HepG2 (cell line): ENCODE data around the gene SRSF12. TPM values are rescaled to one million over a fixed set of nuclear protein-coding genes. Genes with fewer than 3 reads are reported as not detected.

Experiments
- ATAC-seq: fragments of 200-7000 bp; cut with Tn5 transposase; 3 replicates; pipeline ENCODE4 v1.9.1; 2020; ENCODE audit warnings: mild to moderate bottlenecking, moderate library complexity
- BruUV-seq: library from RNA; stranded (reverse); fragments of 400-500 nt; replicated peaks from 2 replicates; lab custom pipeline; 2021; lab: Mats Ljungman, UMichigan
- CTCF ChIA-PET: fragments of 300-600 bp; formaldehyde crosslinking; extraction: SDS; loops from one replicate; lab custom pipeline; 2021; ENCODE audit warnings: low total read pairs, inconsistent platforms, low intra/inter-chr PET ratio; lab: Yijun Ruan, JAX
- POLR2A ChIA-PET: fragments of 350-600 bp; sonication (Branson Sonifier 250); formaldehyde crosslinking; loops from one replicate; lab custom pipeline; 2020; ENCODE audit warnings: antibody characterized with exemption, inconsistent platforms; lab: Yijun Ruan, JAX
- DNase-seq: peaks from one replicate; pipeline ENCODE4 v3.0.0-alpha.2; 2015; ENCODE audit warnings: low spot score
- FAIRE-seq: peaks from 3 replicates; lab custom pipeline; 2011; peaks lifted over from hg19 to GRCh38; lab: Jason Lieb, UNC
- H2AFZ ChIP-seq: one replicate; pipeline ENCODE4 v1.6.1; 2011; ENCODE audit warnings: low read length, inconsistent platforms
- H3K27ac ChIP-seq: fragments of 300-600 bp; 3 replicates; pipeline ENCODE4 v1.8.0; 2011; ENCODE audit warnings: mixed run types, mild to moderate bottlenecking, mixed read lengths, low read length, inconsistent platforms; ENCODE audit not compliant: insufficient read depth; ENCODE audit errors: extremely low read length
- H3K27me3 ChIP-seq, 2 experiments: fragments of 200-600 bp in 1 of 2; 2 replicates in 1 of 2; 3 replicates in 1 of 2; pipeline versions ENCODE4 v1.6.0 to v1.8.0; 2011; ENCODE audit warnings: low read length in 2 of 2, mild to moderate bottlenecking in 2 of 2, moderate library complexity in 2 of 2, inconsistent platforms in 1 of 2; ENCODE audit not compliant: insufficient read depth in 2 of 2, control insufficient read depth in 1 of 2
- H3K36me3 ChIP-seq, 2 experiments: fragments of 200-600 bp in 1 of 2; replicated peaks in 1 of 2; 2 replicates in 1 of 2; 3 replicates in 1 of 2; pipeline versions ENCODE4 v1.5.1 to v1.8.0; 2011; ENCODE audit warnings: low read length in 2 of 2, inconsistent platforms in 1 of 2; ENCODE audit not compliant: insufficient read depth in 2 of 2, control insufficient read depth in 1 of 2
- H3K4me1 ChIP-seq: 2 replicates; pipeline ENCODE4 v1.5.1; 2012; ENCODE audit warnings: low read length, inconsistent platforms; ENCODE audit not compliant: insufficient read depth
- H3K4me2 ChIP-seq: 2 replicates; pipeline ENCODE4 v1.6.0; 2011; ENCODE audit warnings: low read depth, low read length, inconsistent platforms
- H3K4me3 ChIP-seq, 3 experiments: fragments of 200-600 bp in 1 of 3; sonication (generic), shearing (Covaris generic) in 1 of 3; replicated peaks in 1 of 3; 2 replicates each; pipeline ENCODE4 v1.5.1; 2011 to 2016; ENCODE audit warnings: low read length in 3 of 3, inconsistent platforms in 2 of 3, low read depth in 2 of 3, mild to moderate bottlenecking in 2 of 3, control low read depth in 1 of 3, mixed read lengths in 1 of 3; ENCODE audit not compliant: insufficient read depth in 1 of 3
- H3K79me2 ChIP-seq: one replicate; pipeline ENCODE4 v1.6.1; 2011; ENCODE audit warnings: low read length, inconsistent platforms; ENCODE audit not compliant: insufficient read depth
- H3K9ac ChIP-seq: 2 replicates; pipeline ENCODE4 v1.6.0; 2011; ENCODE audit warnings: mild to moderate bottlenecking, low read depth, low read length, inconsistent platforms; ENCODE audit not compliant: insufficient read depth
- H3K9me3 ChIP-seq: 2 replicates; pipeline ENCODE4 v1.5.1; 2012; ENCODE audit warnings: mild to moderate bottlenecking, low read length
- H4K20me1 ChIP-seq: 2 replicates; pipeline ENCODE4 v1.6.0; 2011; ENCODE audit warnings: inconsistent platforms, mild to moderate bottlenecking, low read length, moderate library complexity; ENCODE audit not compliant: insufficient read depth
- BRCA1 ChIP-seq: sonication (generic); formaldehyde crosslinking; IDR thresholded peaks from 2 replicates; pipeline ENCODE4 v1.4.0; 2020; ENCODE audit warnings: missing genetic modification reagents
- CCAR2 ChIP-seq: fragments of 200-400 bp; formaldehyde crosslinking; optimal IDR thresholded peaks from 2 replicates; pipeline ENCODE3; 2018; ENCODE audit warnings: low read depth, mild to moderate bottlenecking, low read length, moderate library complexity
- EP300 ChIP-seq, 3 experiments: sonication (generic) in 1 of 3; formaldehyde crosslinking in 1 of 3; IDR thresholded peaks; 2 replicates each; pipeline versions ENCODE4 v1.5.1 to v1.6.1; 2011 to 2020; ENCODE audit warnings: low read depth in 2 of 3, low read length in 2 of 3, borderline replicate concordance in 1 of 3, improper control_type of control experiment in 1 of 3, mild to moderate bottlenecking in 1 of 3, missing genetic modification reagents in 1 of 3, moderate library complexity in 1 of 3
- MAFF ChIP-seq: IDR thresholded peaks from 2 replicates; pipeline ENCODE4 v1.6.1; 2011; ENCODE audit warnings: low read depth, low read length, improper control_type of control experiment
- MAFK ChIP-seq, 2 experiments: IDR thresholded peaks in 1 of 2; conservative IDR thresholded peaks in 1 of 2; 2 replicates each; pipeline ENCODE4 v1.6.1; 2011; ENCODE audit warnings: improper control_type of control experiment in 2 of 2, low read length in 2 of 2
- SMC3 ChIP-seq: IDR thresholded peaks from 2 replicates; pipeline ENCODE4 v1.6.1; 2011; ENCODE audit warnings: low read length, improper control_type of control experiment
- ZFP36L1 ChIP-seq: sonication (generic); formaldehyde crosslinking; IDR thresholded peaks from 2 replicates; pipeline ENCODE4 v1.8.0; 2022; ENCODE audit warnings: mild to moderate bottlenecking, missing genetic modification reagents, moderate library complexity
- ZNF274 ChIP-seq: sonication (generic); formaldehyde crosslinking; IDR thresholded peaks from 2 replicates; pipeline ENCODE4 v1.5.1; 2020; ENCODE audit warnings: mild to moderate bottlenecking, missing genetic modification reagents
- ZNF350 ChIP-seq: sonication (generic); formaldehyde crosslinking; IDR thresholded peaks from 2 replicates; pipeline ENCODE4 v1.4.0; 2020; ENCODE audit warnings: mild to moderate bottlenecking, low read depth, missing genetic modification reagents, borderline replicate concordance
- ZNF644 ChIP-seq: IDR thresholded peaks from 2 replicates; pipeline ENCODE4 v1.6.1; 2016; ENCODE audit warnings: low read depth
- WGBS: methylation state at CpG from one replicate; pipeline ENCODE4 v1.1.6; 2017; ENCODE audit warnings: low lambda C conversion rate; 5-methylcytosine and 5-hydroxymethylcytosine counted together
- in situ Hi-C: cut with HindIII; loops from 2 replicates; pipeline ENCODE4 v1.10.0; 2017; ENCODE audit warnings: low pct_unique_long_range_greater_than_20kb; ENCODE audit not compliant: extremely low pct_ligation_motif_present
- intact Hi-C: fragments of 100-400 bp; cut with micrococcal nuclease; formaldehyde crosslinking; loops from one replicate; pipeline ENCODE4 v1.10.0; 2022; ENCODE audit not compliant: unreplicated experiment
- polyA plus RNA-seq, 8 experiments: library from polyadenylated mRNA; depleted of rRNA in 3 of 8; stranded (reverse) in 7 of 8; unstranded in 1 of 8; fragments of >200 nt; fragmentation: Illumina TruSeq in 4 of 8; extraction: Trizol in 4 of 8; gene quantifications; 2 replicates each; pipeline versions ENCODE4 v1.2.1 to v1.2.3, GENCODE V29; 2011 to 2016; ENCODE audit warnings: low read depth in 4 of 8, missing spikeins in 1 of 8, mixed read lengths in 1 of 8; ENCODE audit not compliant: insufficient read depth in 1 of 8
- total RNA-seq, 5 experiments: library from RNA; depleted of rRNA; stranded (reverse); fragments of >200 nt; fragmentation: Illumina TruSeq; extraction: Trizol; gene quantifications; 2 replicates each; pipeline ENCODE4 v1.2.3, GENCODE V29; 2016; ENCODE audit warnings: low read depth in 1 of 5
- TF ChIP-seq, protein P1 (sequence below): sonication (generic); formaldehyde crosslinking; conservative IDR thresholded peaks from 2 replicates; pipeline ENCODE4 v1.8.0; 2022; ENCODE audit warnings: low read depth, missing genetic modification reagents

SRSF12 gene
- total and polyA plus RNA-seq, 2 of the 13 experiments (the other 11 are each of a cell fraction or from before 2014, with no cell fraction given): 1.7 to 1.9 TPM

DNA sequence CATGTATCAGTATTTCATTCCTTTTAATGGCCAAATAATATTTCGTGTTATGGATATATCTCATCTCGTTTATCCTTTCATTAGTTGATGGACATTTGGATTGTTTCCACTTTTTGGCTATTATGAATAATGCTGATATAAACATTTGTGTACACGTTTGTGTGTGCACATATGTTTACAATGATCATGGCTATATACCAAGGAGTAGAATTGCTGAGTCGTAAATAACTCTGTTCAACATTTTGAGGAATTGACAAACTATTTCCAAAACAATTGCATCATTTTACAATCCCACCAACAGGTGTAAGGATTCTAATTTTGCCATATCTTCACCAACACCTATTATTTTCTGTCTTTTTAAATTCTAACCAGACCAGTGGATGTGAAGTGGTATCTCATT, 63.7 kb downstream of the SRSF12 start:
- intact Hi-C loops (no loop called here), in situ Hi-C loops (no loop called here)
- POLR2A ChIA-PET: no interaction called here
- no peaks in the 10 kb centered on the region for H3K36me3 ChIP-seq
- H3K4me1 ChIP-seq: peaks cover 13% of the 10 kb centered on the region; the same call in 1 of the 2 replicates
- no peaks in the 10 kb centered on the region for H3K27me3 ChIP-seq
- no peak overlapping the region for H3K4me3 ChIP-seq
- H3K79me2 ChIP-seq: no peaks in the 10 kb centered on the region
- no peak overlapping the region for H3K27ac ChIP-seq
- BruUV-seq: no TSS peak
- no peak overlapping the region for H3K4me2 ChIP-seq
- no peak overlapping the region for H2AFZ ChIP-seq
- FAIRE-seq (peak; percentile 18), ATAC-seq (no peak), DNase-seq (no peak)
- no peak overlapping the region for H3K9ac ChIP-seq
- WGBS: 40% methylated on average over 4 of the region's 4 CpGs
- CTCF ChIA-PET: no interaction called here
- H3K9me3 ChIP-seq: no peaks in the 10 kb centered on the region
- TF ChIP-seq BRCA1 (CRISPR knock-in tag): no peak
- peak; percentile 79 for TF ChIP-seq MAFF
- TF ChIP-seq MAFK (conservative IDR thresholded peaks at IDR 0.05 in 1 of 2, IDR thresholded peaks at IDR 0.05 in 1 of 2; ENCODE audit: low read length in 2 of 2): peak; percentile 82 to 84
- H4K20me1 ChIP-seq: no peaks in the 10 kb centered on the region

DNA sequence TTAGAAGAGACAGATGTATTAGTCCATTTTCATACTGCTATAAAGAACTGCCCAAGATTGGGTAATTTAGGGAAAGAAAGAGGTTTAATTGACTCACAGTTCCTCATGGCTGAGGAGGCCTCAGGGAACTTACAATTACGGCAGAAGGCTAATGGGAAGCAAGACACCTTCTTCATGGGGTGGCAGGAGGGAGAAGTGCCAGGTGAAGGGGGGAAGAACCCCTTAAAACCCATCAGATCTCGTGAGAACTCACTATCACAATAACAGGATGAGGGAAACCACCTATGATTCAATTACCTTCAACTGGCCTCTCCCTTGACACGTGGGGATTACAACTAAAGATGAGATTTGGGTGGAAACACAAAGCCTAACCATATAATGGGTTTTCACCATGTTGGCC, 66.2 kb downstream of the SRSF12 start:
- no TSS peak for BruUV-seq
- no peak for ATAC-seq
- CTCF ChIA-PET: no interaction called here
- 0 out of 5 replicates have a peak, but pooled peaks cover 0 to 3% of the 10 kb centered on the region in 2 experiments for H3K27me3 ChIP-seq
- H3K36me3 ChIP-seq: no peaks in the 10 kb centered on the region
- H3K79me2 ChIP-seq: no peaks in the 10 kb centered on the region
- no peaks in the 10 kb centered on the region for H3K9me3 ChIP-seq
- WGBS: 33% methylated on average over 3 of the region's 3 CpGs
- H3K4me2 ChIP-seq: no peak overlapping the region
- H3K27ac ChIP-seq: no peak overlapping the region
- TF ChIP-seq SMC3: no peak
- no peak for TF ChIP-seq EP300 (IDR thresholded peaks at IDR 0.05; ENCODE audit: low read depth in 2 of 2, low read length in 2 of 2)
- no peak for TF ChIP-seq EP300 (CRISPR knock-in tag; IDR thresholded peaks at IDR 0.05; ENCODE audit: borderline replicate concordance)
- no peak for TF ChIP-seq ZNF644
- no peak for TF ChIP-seq ZNF274 (CRISPR knock-in tag)
- TF ChIP-seq ZNF350 (CRISPR knock-in tag): no peak
- TF ChIP-seq CCAR2: no peak
- TF ChIP-seq, protein P1, sequence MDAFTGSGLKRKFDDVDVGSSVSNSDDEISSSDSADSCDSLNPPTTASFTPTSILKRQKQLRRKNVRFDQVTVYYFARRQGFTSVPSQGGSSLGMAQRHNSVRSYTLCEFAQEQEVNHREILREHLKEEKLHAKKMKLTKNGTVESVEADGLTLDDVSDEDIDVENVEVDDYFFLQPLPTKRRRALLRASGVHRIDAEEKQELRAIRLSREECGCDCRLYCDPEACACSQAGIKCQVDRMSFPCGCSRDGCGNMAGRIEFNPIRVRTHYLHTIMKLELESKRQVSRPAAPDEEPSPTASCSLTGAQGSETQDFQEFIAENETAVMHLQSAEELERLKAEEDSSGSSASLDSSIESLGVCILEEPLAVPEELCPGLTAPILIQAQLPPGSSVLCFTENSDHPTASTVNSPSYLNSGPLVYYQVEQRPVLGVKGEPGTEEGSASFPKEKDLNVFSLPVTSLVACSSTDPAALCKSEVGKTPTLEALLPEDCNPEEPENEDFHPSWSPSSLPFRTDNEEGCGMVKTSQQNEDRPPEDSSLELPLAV: no peak
- TF ChIP-seq ZFP36L1 (CRISPR knock-in tag): no peak
- TF ChIP-seq, all 625 proteins: peak for 0
- Histone ChIP-seq H3K4me3 (no peak overlapping the region), H3K9ac (no peak overlapping the region), H2AFZ (no peak overlapping the region), H4K20me1 (no peaks in the 10 kb centered on the region), H3K4me1 (peaks cover 26% of the 10 kb centered on the region)
- in situ Hi-C loops: no loop called here
- no peak for FAIRE-seq
- DNase-seq: no peak
- POLR2A ChIA-PET: interaction anchor here (2.6 kb wide), 1 partner anchor 29 kb away, joined by 15 read pairs; the partner anchor contains the start of gene PNRC1
- intact Hi-C loops: no loop called here
